Measurements from ENCODE around the gene ADAMTS7.

The ADAMTS7 gene

DNA sequence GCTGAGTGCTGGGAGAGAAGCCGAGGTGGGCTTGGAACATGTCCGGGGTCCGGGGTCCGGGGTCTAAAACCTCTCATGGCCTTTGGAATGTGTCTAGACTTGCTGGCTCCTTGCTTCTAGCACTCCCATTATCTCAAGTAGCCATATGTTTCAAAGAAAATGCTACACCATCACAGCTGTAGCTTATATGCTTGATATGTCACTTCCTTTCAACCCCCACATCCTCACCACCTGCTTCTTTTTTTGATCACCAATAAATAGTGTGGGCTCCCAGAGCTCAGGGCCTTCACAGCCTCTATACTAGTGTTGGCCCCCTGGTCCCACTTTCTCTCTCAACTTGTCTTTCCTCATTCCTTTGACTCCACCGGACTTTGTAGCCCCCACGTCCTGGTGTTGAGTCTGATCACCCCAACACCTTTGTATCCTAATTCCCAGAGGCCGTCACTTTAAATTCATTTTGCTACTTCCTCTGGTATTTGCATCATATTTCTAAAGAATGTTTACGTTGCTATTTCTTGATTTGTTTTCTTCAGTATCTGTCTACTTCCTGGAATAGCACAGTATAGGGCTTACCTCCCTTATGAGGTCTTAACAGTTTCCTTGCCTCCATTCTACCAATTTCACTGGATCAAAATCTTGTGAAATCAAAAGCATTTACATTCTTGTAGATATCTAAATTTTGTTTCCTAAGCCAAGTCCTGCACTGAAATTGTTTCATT is 98.3 kb downstream of the ADAMTS7 start:
- H3K9me3 ChIP-seq (ENCODE audit: control insufficient read depth, insufficient read depth, low read length) = peaks cover 7% of the 10 kb centered on the region; the same call in 1 of the 2 replicates
- H3K4me1 ChIP-seq (ENCODE audit: control insufficient read depth, insufficient read depth, low read length) = 0 out of 2 replicates have a peak, but pooled peaks cover 4% of the 10 kb centered on the region
- no peaks in the 10 kb centered on the region for H3K36me3 ChIP-seq (ENCODE audit: control insufficient read depth, insufficient read depth, low read length)
- H3K27ac ChIP-seq (ENCODE audit: low read depth, low read length) = no peak overlapping the region
- H3K9ac ChIP-seq (ENCODE audit: low read depth, low read length) = no peak overlapping the region
- H3K27me3 ChIP-seq (ENCODE audit: control insufficient read depth, insufficient read depth, low read length) = peaks cover 6% of the 10 kb centered on the region; the same call in 1 of the 2 replicates
- H3K4me3 ChIP-seq (ENCODE audit: low read depth, low read length) = no peak overlapping the region

DNA sequence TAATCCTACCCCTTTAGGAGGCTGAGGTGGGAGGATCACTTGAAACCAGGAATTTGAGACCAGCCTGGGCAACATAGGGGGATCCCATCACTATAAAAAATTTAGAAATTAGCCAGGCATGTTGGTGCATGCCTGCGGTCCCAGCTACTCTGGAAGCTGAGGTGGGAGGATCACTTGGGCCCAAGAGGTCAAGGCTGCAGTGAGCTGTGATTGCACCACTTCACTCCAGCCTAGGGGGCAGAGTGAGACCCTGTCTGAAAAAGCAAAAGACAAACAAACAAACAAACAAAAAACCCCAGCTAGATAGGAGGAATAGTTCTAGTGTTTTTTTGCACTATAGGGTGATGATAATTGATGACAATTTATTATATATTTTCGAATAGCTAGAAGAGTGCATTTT is 99.6 kb downstream of the ADAMTS7 start:
- H3K4me3 ChIP-seq (ENCODE audit: low read depth, low read length) = no peak overlapping the region
- no peak overlapping the region for H3K9ac ChIP-seq (ENCODE audit: low read depth, low read length)

DNA sequence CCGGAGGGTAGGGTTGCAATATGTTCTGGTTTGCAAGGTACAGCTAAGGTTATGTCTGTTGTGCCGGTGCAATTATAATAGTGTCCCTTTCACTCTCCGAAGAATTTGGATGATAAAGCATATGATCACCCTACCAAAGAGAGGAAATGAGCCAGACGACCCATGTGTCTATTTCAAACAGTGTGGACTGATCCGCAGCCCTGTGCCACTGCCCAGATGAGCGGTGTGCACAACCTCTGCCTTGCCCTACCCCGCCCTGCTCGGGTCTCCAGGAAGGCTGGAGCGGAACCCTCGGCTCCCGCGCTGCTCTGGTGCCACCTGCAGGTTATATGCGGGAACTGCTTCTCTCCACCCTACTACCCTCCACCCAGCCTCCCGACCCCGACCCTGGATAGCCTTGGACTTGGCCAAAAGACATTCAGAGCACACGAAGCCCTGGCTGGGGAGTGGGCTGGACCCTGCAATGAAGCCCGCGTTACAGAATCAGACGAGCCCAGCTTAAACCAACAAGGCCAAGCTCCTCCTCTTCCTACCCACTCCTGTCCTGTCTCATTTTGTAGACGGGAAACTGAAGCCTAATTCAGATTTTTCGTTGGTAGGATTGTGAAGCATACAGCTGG is 101.9 kb downstream of the ADAMTS7 start:
- Histone ChIP-seq H3K4me3 (ENCODE audit: low read depth, low read length) (no peak overlapping the region), H3K27me3 (ENCODE audit: control insufficient read depth, insufficient read depth, low read length) (peaks cover 6% of the 10 kb centered on the region; the same call in 1 of the 2 replicates), H3K9ac (ENCODE audit: low read depth, low read length) (no peak overlapping the region), H3K36me3 (ENCODE audit: control insufficient read depth, insufficient read depth, low read length) (no peaks in the 10 kb centered on the region), H3K27ac (ENCODE audit: low read depth, low read length) (no peak overlapping the region), H3K9me3 (ENCODE audit: control insufficient read depth, insufficient read depth, low read length) (peaks cover 5% of the 10 kb centered on the region; the same call in 1 of the 2 replicates), H3K4me1 (ENCODE audit: control insufficient read depth, insufficient read depth, low read length) (0 out of 2 replicates have a peak, but pooled peaks cover 4% of the 10 kb centered on the region)

More for the DNA sequence above, 99.6 kb downstream of the ADAMTS7 start:
- Histone ChIP-seq H3K27ac (ENCODE audit: low read depth, low read length) (no peak overlapping the region), H3K9me3 (ENCODE audit: control insufficient read depth, insufficient read depth, low read length) (peaks cover 7% of the 10 kb centered on the region; the same call in 1 of the 2 replicates), H3K27me3 (ENCODE audit: control insufficient read depth, insufficient read depth, low read length) (peaks cover 6% of the 10 kb centered on the region; the same call in 1 of the 2 replicates), H3K4me1 (ENCODE audit: control insufficient read depth, insufficient read depth, low read length) (0 out of 2 replicates have a peak, but pooled peaks cover 4% of the 10 kb centered on the region), H3K36me3 (ENCODE audit: control insufficient read depth, insufficient read depth, low read length) (no peaks in the 10 kb centered on the region)
